Erythroblast (primary cell): ENCODE data around the gene MCRIP2.
A peak's percentile ranks its signal among the peaks of the same experiment; 100 is the strongest.

ENCODE experiments used
- GATA1 ChIP-seq: IDR thresholded peaks from 2 replicates; pipeline ENCODE4 v1.6.1; 2011; ENCODE audit warnings: low read depth, mild to moderate bottlenecking, control low read depth, low read length, moderate library complexity
- POLR2A ChIP-seq: IDR thresholded peaks from 2 replicates; pipeline ENCODE4 v1.6.1; 2011; ENCODE audit warnings: mild to moderate bottlenecking, low read length

DNA sequence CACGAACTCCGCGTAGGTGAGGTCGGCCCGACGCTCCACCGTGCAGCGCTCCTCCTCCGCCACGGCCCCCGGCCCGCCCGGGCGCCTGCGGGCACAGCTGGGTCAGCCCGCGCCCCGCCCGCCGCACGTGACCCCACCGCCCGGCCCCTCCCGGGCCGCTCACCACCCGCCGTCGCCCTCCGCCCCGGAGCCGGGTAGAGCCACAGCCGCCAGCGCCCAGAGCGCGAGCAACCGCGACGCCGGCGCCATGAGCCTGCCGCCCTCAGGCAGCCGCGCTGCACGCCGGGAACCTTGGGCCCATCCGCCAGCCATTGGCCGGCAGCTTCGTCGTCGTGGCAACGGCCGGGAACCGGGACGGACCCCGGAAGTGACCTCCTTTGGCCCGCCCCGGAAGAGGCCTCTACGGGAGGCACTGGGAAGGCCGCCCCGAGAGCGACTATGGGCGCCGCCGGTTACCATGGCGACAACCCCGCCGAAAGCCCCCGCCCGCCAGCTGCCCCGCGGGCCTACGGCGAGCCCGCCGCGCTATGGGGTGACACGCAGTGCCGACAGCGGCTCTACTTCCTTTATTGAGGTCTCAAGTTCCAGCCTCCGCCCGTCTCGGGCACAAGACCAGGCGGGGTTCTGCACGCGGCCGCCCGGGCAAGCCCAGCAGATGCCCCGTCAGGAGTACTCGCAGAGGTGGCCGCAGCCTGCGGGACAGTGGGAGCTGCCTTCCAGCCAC is 42.6 kb downstream of the MCRIP2 start, which contains the start of gene JMJD8:
- TF ChIP-seq POLR2A (peak; percentile 69), GATA1 (no peak)
